SJCRH30 (cell line): ENCODE results near the gene FGGY. TPM values are rescaled to one million over a fixed set of nuclear protein-coding genes. Genes with fewer than 3 reads are reported as not detected.
A peak's percentile ranks its signal among the peaks of the same experiment; 100 is the strongest.

Source experiments
- DNase-seq, 2 experiments: peaks; one replicate each; pipeline ENCODE4 v3.0.0-alpha.2; 2015 to 2020
- H3K27ac ChIP-seq: fragments of 250-450 bp; sonication (Bioruptor Pico); 2 replicates; pipeline ENCODE4 v1.5.1; 2020; ENCODE audit warnings: mild to moderate bottlenecking, moderate library complexity
- H3K27me3 ChIP-seq: fragments of 250-450 bp; sonication (Bioruptor Pico); 2 replicates; pipeline ENCODE4 v1.5.1; 2020; ENCODE audit warnings: mild to moderate bottlenecking, moderate library complexity
- H3K36me3 ChIP-seq: fragments of 250-450 bp; sonication (Bioruptor Pico); 2 replicates; pipeline ENCODE4 v1.5.1; 2020; ENCODE audit warnings: mild to moderate bottlenecking, moderate library complexity
- H3K4me1 ChIP-seq: fragments of 250-450 bp; sonication (Bioruptor Pico); 2 replicates; pipeline ENCODE4 v1.5.1; 2020; ENCODE audit warnings: mild to moderate bottlenecking, moderate library complexity
- H3K4me3 ChIP-seq: fragments of 250-450 bp; sonication (Bioruptor Pico); 2 replicates; pipeline ENCODE4 v1.5.1; 2020; ENCODE audit warnings: mild to moderate bottlenecking, moderate library complexity
- H3K9me3 ChIP-seq: fragments of 250-450 bp; sonication (Bioruptor Pico); replicated peaks from 2 replicates; pipeline ENCODE4 v1.5.1; 2020; ENCODE audit warnings: mild to moderate bottlenecking, moderate library complexity
- total RNA-seq: library from RNA; depleted of rRNA; stranded (reverse); fragments of >200 nt; shearing (Covaris generic); gene quantifications from 2 replicates; pipeline ENCODE4 v1.2.3, GENCODE V29; 2014

The FGGY gene
- total RNA-seq, 1 experiment from 2014 or later, result 31.8 TPM

DNA sequence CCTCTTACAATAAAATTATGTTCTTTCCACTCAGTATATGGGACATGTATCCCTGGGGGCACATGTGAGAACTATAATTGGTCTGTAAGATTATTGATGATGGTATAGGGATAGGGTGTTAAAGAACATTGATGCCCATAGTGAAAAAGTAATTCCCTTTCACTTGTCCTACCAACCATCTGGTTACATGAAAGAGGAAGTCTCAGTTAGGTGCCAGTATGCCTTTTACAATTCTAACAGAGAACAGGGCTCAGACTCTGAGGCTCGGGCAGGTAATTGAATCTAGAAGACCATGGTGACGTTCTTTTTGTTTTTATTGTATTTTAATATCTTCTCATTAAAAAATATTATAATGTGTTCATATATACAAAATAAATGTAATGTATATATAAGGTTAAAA lies 113.6 kb downstream of the FGGY start:
- Histone ChIP-seq H3K27me3 (no peaks in the 10 kb centered on the region), H3K9me3 (peaks cover 9% of the 10 kb centered on the region; the same call in 1 of the 2 replicates), H3K36me3 (no peaks in the 10 kb centered on the region), H3K4me3 (no peak overlapping the region), H3K27ac (no peak overlapping the region), H3K4me1 (peaks cover 31% of the 10 kb centered on the region)
- DNase-seq, result no peak

DNA sequence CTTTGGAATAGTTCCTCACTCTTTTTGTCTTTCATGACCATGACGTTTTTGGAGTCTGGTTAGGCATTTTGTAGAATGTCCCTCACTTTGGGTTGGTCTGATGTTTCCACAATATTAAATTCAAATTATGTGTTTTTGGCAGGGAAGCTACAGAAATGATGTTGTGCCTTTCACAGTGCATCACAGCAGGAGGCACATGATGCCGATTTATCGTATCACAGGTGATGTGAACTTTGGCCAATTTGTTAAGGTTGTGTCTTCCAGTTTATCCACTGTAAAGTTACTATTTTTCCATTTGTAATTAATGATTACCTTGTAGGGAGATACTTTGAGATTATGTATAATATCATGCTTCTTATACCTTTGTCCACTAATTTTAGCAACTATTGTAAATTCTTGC lies 114.3 kb downstream of the FGGY start:
- DNase-seq, result no peak
- Histone ChIP-seq H3K27ac (no peak overlapping the region), H3K4me3 (no peak overlapping the region), H3K27me3 (no peaks in the 10 kb centered on the region), H3K9me3 (peaks cover 6% of the 10 kb centered on the region; the same call in 1 of the 2 replicates), H3K4me1 (peaks cover 35% of the 10 kb centered on the region), H3K36me3 (no peaks in the 10 kb centered on the region)

DNA sequence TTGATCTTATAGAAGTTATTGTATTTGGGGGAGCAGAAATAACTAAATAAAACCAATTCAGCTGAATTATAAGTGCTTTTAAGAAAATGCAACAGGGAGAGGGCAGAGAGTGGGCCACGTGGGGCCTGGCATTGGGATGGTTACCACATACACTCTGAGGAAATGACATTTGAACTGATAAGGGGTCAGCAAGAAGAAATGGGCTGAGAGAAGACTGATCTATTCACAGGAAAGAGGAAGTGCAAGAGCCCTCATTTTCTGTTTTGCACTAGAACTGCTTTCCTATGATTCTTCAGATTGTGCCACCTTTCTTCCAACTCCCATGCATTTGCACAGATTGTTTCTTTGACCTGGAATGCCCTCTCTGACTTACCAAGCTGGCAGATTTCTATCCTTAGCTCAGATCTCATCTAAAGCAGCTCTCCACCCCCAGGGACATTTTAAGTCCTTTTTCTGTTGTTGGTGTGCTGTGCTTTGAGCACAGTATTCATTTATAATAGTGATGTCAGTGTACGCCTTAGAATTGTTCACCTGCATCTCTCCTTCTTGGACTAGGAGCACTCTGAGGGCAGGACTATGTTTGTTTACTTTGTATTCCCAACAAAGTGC lies 115.9 kb downstream of the FGGY start:
- DNase-seq, result no peak
- no peaks in the 10 kb centered on the region for H3K36me3 ChIP-seq
- H3K4me3 ChIP-seq, result no peak overlapping the region
- H3K27ac ChIP-seq, result no peak overlapping the region
- H3K4me1 ChIP-seq, result peaks cover 52% of the 10 kb centered on the region
- H3K9me3 ChIP-seq, result no peaks in the 10 kb centered on the region
- no peaks in the 10 kb centered on the region for H3K27me3 ChIP-seq

DNA sequence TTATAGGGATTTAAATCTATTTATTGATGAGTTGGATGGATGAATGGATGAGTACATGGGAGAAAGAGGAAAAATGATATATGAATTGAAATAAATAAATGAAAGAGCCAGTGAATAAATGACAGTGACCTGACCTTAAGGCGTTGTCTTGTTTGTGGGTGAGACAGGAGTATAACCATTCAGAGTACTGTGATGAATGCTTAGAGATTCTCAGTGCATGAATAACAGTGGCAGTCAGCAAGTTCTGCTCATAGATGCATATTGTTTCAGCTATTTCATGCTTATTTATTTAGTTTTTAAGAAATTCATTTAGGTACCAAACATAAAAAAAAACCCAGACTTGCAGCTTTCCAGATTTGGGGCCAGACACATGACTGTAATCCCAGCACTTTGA lies 116.4 kb downstream of the FGGY start:
- Histone ChIP-seq H3K27me3 (no peaks in the 10 kb centered on the region), H3K4me1 (peaks cover 56% of the 10 kb centered on the region), H3K27ac (no peak overlapping the region; the same call in 1 of the 2 replicates), H3K36me3 (no peaks in the 10 kb centered on the region), H3K9me3 (no peaks in the 10 kb centered on the region), H3K4me3 (no peak overlapping the region)
- DNase-seq, result no peak

DNA sequence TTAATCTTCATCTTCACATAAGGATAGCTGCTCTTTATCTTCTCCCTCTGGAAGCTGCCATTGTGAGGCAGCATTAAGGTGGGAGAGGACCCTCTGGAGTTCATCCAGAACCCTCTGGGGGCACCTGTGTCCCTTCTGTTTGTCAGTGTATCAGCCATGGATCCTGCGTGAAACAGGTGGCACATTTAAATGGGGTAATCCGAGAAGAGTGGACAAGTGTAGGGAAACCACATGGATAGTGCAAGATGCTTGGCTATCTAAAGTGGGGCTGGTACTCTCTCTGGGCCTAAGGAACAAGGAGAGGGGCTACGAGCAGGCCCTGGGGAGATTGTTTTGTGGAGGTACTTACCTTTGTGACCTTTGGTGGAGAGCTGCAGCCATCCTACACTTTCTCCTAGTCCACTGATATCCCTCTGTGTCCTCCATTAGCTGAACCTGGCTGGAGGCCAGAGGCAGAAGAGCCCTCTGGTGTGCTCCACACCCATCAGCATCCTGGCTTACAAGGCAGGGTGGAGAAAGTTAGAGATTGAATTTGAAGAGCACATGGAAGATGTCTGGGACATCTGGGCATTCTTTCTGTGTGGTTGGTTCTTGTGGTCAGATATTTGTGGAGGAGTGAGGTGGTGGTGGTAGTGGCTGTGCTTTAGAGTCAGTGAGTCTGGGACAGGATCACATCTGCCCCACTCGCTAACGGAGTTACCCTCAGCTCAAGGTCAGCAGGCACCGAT lies 117.7 kb downstream of the FGGY start:
- Histone ChIP-seq H3K4me3 (no peak overlapping the region), H3K36me3 (no peaks in the 10 kb centered on the region), H3K9me3 (no peaks in the 10 kb centered on the region), H3K4me1 (peaks cover 51% of the 10 kb centered on the region), H3K27me3 (no peaks in the 10 kb centered on the region), H3K27ac (peak overlapping the region; percentile 98)
- DNase-seq, result peak; percentile 80 to 90

DNA sequence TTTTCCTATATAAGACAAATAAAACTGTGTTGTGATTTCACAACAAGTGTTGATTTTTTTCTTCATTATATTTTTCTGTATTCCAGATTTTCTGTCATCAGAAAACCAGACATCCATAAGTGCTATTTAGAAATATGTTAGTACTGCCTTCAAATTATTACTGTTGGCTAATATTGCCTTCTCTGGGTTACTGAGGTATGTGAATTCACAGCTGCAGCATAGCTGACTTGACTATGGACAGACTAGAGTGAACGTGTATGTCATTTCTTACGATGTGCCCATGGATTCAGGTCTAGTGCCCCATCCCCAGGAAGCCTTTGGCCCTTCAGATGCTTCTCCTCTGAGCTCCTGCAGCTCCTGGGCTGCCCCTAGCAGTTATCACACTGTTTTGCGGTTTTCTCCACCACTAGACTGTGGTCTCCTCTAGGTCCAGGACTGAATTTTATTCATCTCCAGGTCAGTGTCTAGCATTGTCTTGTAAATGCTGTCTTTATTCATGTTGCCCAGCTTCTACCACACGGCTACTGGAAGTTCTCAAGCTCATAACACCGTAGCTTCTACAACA lies 118.5 kb downstream of the FGGY start:
- peak in 1 of 2 experiments; percentile 78 for DNase-seq
- peak overlapping the region; percentile 98 for H3K27ac ChIP-seq

DNA sequence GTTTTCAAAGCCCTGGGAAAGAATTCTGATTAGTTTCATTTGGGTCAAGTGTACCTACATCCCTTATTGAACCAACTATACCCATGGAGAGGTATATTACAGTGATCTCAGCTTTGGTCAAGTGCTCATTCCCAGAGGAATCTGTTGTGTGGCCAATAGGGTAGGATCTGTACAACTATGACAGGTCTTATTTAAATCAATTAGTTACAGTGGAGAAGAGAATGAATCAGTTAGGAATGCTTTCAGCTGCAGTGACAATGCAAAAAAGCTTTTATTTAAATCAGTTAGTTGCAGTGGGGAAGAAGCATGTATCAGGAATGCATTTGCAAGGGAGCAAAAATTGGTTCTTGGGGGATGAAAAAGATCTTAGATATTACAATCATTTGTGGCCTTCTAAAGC lies 119.0 kb downstream of the FGGY start:
- Histone ChIP-seq H3K27ac (peak overlapping the region; percentile 98), H3K4me3 (no peak overlapping the region), H3K36me3 (no peaks in the 10 kb centered on the region), H3K4me1 (peaks cover 51% of the 10 kb centered on the region), H3K9me3 (no peaks in the 10 kb centered on the region; the same call in 1 of the 2 replicates), H3K27me3 (no peaks in the 10 kb centered on the region)
- DNase-seq, result peak; percentile 92 to 98

More for the DNA sequence above, 118.5 kb downstream of the FGGY start:
- H3K36me3 ChIP-seq, result no peaks in the 10 kb centered on the region
- H3K9me3 ChIP-seq, result no peaks in the 10 kb centered on the region; the same call in 1 of the 2 replicates
- H3K4me1 ChIP-seq, result peaks cover 51% of the 10 kb centered on the region
- H3K4me3 ChIP-seq, result no peak overlapping the region
- H3K27me3 ChIP-seq, result no peaks in the 10 kb centered on the region

DNA sequence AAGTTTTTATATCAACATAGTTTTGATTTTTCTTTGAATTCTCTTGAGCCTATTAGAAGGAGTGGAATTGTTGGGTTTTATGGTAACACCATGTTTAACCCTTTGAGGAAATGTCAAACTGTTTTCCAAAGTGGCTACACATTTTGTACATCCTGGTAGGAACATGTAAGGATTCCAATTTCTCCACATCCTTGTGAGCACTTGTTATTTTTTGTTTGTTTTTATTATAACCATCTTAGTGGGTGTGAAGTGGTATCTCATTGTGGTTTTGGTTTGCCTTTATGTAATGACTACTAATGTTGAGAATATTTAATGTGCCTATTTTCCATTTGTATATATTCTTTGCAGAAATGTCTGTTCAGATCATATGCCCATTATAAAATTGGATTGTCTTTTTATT lies 120.5 kb downstream of the FGGY start:
- Histone ChIP-seq H3K4me3 (no peak overlapping the region), H3K36me3 (no peaks in the 10 kb centered on the region), H3K27ac (peak overlapping the region; percentile 98), H3K9me3 (no peaks in the 10 kb centered on the region; the same call in 1 of the 2 replicates), H3K27me3 (no peaks in the 10 kb centered on the region), H3K4me1 (peaks cover 51% of the 10 kb centered on the region)
- peak in 1 of 2 experiments; percentile 39 for DNase-seq

DNA sequence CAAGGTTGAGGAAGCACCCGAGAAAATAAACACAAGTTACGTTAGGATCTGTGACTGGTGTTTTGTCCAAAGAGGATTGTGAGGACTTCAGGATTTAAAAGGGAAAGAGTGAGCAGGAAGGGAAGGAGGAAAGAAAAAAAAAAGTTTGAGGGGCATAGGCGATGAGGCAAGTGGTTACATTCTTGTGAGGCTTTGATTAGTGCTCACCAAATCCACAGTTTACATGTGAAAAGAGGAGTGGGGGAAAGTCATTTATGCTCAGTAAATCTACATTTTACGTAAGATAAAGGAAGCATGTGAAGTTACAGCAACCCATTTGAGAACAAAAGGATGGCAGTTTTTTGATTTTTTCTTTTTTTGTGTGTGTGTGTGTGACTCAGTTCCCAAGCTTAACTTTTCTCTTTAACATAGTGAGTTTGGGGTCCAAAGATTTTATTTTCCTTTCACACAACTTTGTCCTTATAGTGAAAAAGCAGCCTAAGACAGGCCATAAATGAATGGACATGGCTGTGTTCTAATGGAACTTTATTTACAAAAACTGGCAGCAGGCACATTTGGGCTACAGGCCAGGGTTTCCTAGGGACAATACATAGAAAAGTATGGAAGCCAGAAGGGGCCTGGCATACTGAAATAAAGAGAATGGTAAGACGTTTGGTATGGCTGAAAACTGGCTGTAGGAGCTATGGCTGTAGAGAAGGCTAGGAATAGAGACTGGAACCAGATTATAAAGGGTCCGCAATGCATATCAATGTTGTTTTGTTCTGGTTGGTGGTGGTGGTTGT lies 121.7 kb downstream of the FGGY start:
- H3K27ac ChIP-seq, result peak overlapping the region; percentile 98
- H3K36me3 ChIP-seq, result no peaks in the 10 kb centered on the region
- peak in 1 of 2 experiments; percentile 16 for DNase-seq
- H3K4me3 ChIP-seq, result no peak overlapping the region
- no peaks in the 10 kb centered on the region; the same call in 1 of the 2 replicates for H3K9me3 ChIP-seq
- peaks cover 55% of the 10 kb centered on the region for H3K4me1 ChIP-seq
- no peaks in the 10 kb centered on the region for H3K27me3 ChIP-seq

DNA sequence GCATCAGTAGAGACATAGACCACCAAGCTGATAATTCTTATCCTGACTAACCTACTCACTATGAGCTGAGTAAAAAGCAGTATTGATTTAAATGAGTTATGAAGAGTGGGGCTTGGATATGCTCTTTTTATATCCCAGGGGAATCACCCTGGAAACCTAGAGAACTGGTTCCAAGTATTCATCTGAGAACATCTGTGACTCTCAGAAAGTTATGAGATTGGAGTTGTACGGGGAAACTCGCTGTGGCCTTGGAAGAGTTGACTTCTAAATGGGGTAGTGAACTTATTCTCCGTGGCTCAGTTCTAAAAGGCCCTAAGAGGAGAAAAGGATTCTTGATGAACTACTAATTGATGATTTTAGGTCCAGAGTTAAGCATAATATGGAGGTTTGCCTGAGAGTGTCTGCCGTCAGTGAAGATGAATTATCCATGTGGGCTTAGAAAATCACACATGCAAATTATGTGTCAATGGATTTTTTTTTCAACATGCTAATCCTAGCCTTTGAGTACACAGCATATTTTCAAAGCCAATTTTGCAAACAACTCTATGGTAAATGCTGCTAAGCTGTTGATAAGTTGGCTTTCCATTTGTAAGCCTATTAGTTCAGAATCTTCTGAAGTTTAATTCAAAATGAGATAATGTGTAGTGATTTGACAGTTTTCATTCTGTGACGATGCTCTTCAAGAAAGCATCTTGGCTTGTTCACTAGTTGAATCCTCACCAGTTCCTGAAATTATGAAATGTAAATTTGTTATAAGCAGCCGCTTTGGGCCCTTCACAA lies 122.7 kb downstream of the FGGY start:
- peaks cover 45% of the 10 kb centered on the region for H3K4me1 ChIP-seq
- H3K27me3 ChIP-seq, result no peaks in the 10 kb centered on the region
- H3K4me3 ChIP-seq, result no peak overlapping the region
- no peaks in the 10 kb centered on the region for H3K36me3 ChIP-seq
- H3K27ac ChIP-seq, result peak overlapping the region; percentile 98; the same call in 1 of the 2 replicates
- H3K9me3 ChIP-seq, result no peaks in the 10 kb centered on the region; the same call in 1 of the 2 replicates
- DNase-seq, result peak in 1 of 2 experiments; percentile 9

DNA sequence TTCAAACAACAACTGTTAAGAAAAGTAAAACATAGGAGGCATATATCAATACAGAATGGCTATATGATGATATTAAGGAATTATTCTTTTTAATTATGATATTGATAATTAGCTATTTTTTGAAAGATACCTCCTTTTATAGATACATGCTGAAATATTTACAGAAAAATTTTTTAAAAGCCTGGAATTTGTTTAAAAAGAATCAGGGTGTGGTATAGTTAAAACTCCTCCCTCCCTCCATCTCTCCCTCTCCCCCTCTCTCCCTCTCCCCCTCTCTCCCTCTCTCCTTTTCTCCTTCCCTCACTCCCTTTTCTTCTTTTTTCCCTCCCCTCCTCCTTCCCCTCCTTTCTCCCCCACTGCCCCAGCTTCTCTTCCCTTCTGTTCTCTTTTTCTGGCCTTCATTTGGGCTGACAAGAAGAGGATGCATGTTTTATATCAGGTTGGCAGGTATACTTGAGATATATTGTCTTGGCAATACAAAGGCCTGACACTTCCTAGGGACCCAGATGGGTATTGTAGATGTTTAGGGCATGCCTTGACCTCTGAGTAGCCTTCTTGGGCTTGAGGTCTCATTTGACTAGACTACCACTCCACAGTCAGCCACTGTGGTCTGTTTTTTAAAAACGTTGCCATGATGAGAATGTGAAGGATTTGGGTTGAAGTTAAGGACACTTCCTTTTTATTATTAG lies 124.5 kb downstream of the FGGY start:
- H3K4me3 ChIP-seq, result no peak overlapping the region
- no peaks in the 10 kb centered on the region for H3K27me3 ChIP-seq
- H3K36me3 ChIP-seq, result no peaks in the 10 kb centered on the region
- peaks cover 48% of the 10 kb centered on the region for H3K4me1 ChIP-seq
- no peaks in the 10 kb centered on the region; the same call in 1 of the 2 replicates for H3K9me3 ChIP-seq
- no peak overlapping the region for H3K27ac ChIP-seq
- DNase-seq, result peak in 1 of 2 experiments; percentile 9

DNA sequence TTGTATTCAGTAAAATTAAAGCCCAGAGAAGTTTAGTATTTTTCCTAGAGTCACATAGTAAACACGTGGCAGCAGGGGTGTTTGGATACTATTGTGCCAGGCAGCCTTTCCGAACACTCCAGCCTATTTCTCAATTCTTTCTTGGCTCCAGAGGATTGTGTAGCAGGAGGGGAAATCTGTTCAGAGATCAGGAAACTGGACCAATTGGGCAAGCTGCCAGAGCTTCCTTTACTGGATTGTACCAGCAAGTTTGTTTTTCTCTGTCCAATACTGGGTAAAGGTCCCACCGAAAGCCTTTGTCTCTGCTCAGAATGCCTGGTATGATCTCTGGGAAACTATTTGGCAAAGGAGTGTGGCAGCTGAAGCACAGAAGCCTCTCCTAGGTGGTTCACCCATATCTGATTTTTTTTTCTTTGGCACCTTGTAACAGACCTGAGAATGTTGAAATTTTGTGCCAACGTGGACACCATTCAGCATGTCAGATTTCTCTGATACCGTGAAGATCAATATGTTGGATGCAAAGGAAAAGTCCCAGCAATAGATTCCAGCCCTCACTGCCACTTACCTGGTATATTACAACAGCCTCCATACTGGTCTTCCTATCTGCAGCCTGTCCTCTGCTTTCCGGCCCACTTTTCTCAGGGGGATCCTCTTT lies 126.2 kb downstream of the FGGY start:
- peak in 1 of 2 experiments; percentile 53 for DNase-seq
- peak overlapping the region; percentile 17; the same call in 1 of the 2 replicates for H3K27ac ChIP-seq
- peaks cover 45% of the 10 kb centered on the region for H3K4me1 ChIP-seq
- H3K27me3 ChIP-seq, result no peaks in the 10 kb centered on the region
- no peaks in the 10 kb centered on the region for H3K36me3 ChIP-seq
- H3K4me3 ChIP-seq, result no peak overlapping the region
- no peaks in the 10 kb centered on the region; the same call in 1 of the 2 replicates for H3K9me3 ChIP-seq

DNA sequence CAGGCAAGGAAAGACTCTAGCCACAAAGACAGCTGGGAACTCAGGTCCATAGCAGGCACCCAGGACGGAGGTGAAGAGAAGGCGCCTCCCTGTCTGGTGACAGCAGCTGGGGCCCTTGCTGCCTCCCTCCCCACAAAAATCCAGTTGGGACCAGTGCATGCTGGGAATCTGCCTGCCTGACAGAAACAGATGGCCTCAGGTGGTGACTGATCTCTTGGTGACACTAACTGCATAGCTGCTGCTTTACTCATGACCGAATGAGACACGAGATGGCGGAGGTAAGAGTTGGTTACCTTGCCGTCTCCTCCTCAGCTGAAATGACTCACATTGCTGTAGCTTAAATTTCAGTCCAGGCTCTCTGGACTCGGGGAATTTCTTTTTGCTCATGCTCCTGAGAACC lies 130.3 kb downstream of the FGGY start:
- peak; percentile 100 for DNase-seq
- H3K27me3 ChIP-seq, result no peaks in the 10 kb centered on the region
- H3K4me1 ChIP-seq, result peaks cover 73% of the 10 kb centered on the region
- H3K4me3 ChIP-seq, result peak overlapping the region; percentile 18
- H3K9me3 ChIP-seq, result no peaks in the 10 kb centered on the region
- no peaks in the 10 kb centered on the region for H3K36me3 ChIP-seq
- peak overlapping the region; percentile 96 for H3K27ac ChIP-seq
